ENCODE data around the gene COMMD6. TPM values are rescaled to one million over a fixed set of nuclear protein-coding genes. Genes with fewer than 3 reads are reported as not detected.
A peak's percentile ranks its signal among the peaks of the same experiment; 100 is the strongest.

The COMMD6 gene
- total RNA-seq, 1 experiment from 2014 or later = 131 TPM

- H3K4me3 Mint-ChIP-seq = peak overlapping the region; percentile 88
- Histone ChIP-seq H4K5ac (ENCODE audit: insufficient read length, low read depth, low read length) (no peak overlapping the region), H4K91ac (ENCODE audit: insufficient read length, low read depth, low read length) (no peak overlapping the region), H3K79me2 (ENCODE audit: insufficient read depth, low read length) (peaks cover 4% of the 10 kb centered on the region; the same call in 1 of the 2 replicates), H4K8ac (replicated peaks; ENCODE audit: insufficient read length, low read depth, low read length) (no peak overlapping the region), H3K79me1 (ENCODE audit: insufficient read depth, low read depth, low read length, poor library complexity, severe bottlenecking) (no peaks in the 10 kb centered on the region), H2BK12ac (ENCODE audit: insufficient read length, low read depth, low read length) (no peak overlapping the region), H2BK120ac (ENCODE audit: low read depth, low read length, poor library complexity, severe bottlenecking) (no peak overlapping the region), H3K4me1 (ENCODE audit: insufficient read depth, low read length) (no peaks in the 10 kb centered on the region), H3K9me3 (ENCODE audit: control insufficient read depth, low read depth, low read length) (no peaks in the 10 kb centered on the region), H3K14ac (ENCODE audit: insufficient read depth, low read length) (no peak overlapping the region), H2BK20ac (ENCODE audit: low read depth, low read length, poor library complexity, severe bottlenecking) (no peak overlapping the region), H2AK5ac (ENCODE audit: insufficient read length, low read length) (no peak overlapping the region), H3K27me3 (ENCODE audit: insufficient read depth, low read length) (no peaks in the 10 kb centered on the region), H3K56ac (ENCODE audit: insufficient read length, low read depth, low read length) (no peak overlapping the region), H3T11ph (ENCODE audit: low read length) (no peak overlapping the region), H2AFZ (ENCODE audit: low read length) (no peak overlapping the region), H3K27ac (ENCODE audit: insufficient read length, low read depth, low read length) (no peak overlapping the region), H3K23me2 (ENCODE audit: insufficient read length, low read depth, low read length, poor library complexity, severe bottlenecking) (no peaks in the 10 kb centered on the region), H3K23ac (ENCODE audit: insufficient read length, low read depth, low read length) (no peak overlapping the region), H2BK15ac (ENCODE audit: low read depth, low read length) (no peak overlapping the region), H3K9ac (ENCODE audit: extremely low read depth, insufficient read length, low read length) (no peak overlapping the region), H3K18ac (ENCODE audit: insufficient read length, low read depth, low read length) (no peak overlapping the region), H3K4me2 (ENCODE audit: insufficient read depth, insufficient read length, low read length) (no peak overlapping the region), H4K20me1 (ENCODE audit: control insufficient read depth, insufficient read depth, insufficient read length) (no peaks in the 10 kb centered on the region), H2BK5ac (ENCODE audit: insufficient read length, low read length) (no peak overlapping the region), H3K4ac (ENCODE audit: low read depth, low read length) (no peak overlapping the region)
- no peaks in the 10 kb centered on the region; a peak in 1 of 5 replicates for H3K9me3 Mint-ChIP-seq
- peak overlapping the region in 1 of 3 experiments; percentile 88; a peak in 4 of 7 replicates for H3K27ac Mint-ChIP-seq
- H3K36me3 Mint-ChIP-seq (ENCODE audit: insufficient read depth in 1 of 3, low read depth in 3 of 3) = peaks cover 0 to 8% (median 0%) of the 10 kb centered on the region in 3 experiments; a peak in 3 of 7 replicates
- no CpG with 5 or more reads among the region's 1 CpG for WGBS (ENCODE audit: extremely low coverage, insufficient read length, low lambda C conversion rate)
- H3K4me1 Mint-ChIP-seq = peaks cover 27 to 31% of the 10 kb centered on the region in 2 experiments
- no peak for DNase-seq
- peaks cover 20% of the 10 kb centered on the region for H3K27me3 Mint-ChIP-seq (ENCODE audit: low read depth)
- TF ChIP-seq, protein P1, sequence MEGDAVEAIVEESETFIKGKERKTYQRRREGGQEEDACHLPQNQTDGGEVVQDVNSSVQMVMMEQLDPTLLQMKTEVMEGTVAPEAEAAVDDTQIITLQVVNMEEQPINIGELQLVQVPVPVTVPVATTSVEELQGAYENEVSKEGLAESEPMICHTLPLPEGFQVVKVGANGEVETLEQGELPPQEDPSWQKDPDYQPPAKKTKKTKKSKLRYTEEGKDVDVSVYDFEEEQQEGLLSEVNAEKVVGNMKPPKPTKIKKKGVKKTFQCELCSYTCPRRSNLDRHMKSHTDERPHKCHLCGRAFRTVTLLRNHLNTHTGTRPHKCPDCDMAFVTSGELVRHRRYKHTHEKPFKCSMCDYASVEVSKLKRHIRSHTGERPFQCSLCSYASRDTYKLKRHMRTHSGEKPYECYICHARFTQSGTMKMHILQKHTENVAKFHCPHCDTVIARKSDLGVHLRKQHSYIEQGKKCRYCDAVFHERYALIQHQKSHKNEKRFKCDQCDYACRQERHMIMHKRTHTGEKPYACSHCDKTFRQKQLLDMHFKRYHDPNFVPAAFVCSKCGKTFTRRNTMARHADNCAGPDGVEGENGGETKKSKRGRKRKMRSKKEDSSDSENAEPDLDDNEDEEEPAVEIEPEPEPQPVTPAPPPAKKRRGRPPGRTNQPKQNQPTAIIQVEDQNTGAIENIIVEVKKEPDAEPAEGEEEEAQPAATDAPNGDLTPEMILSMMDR (conservative IDR thresholded peaks at IDR 0.05) = no peak
Observed at GRCh38 chr13:75482820-75483079, 54.9 kb downstream of the COMMD6 start.

All from H9 (cell line).